B cell (primary cell): Measurements from ENCODE around the gene CAV1. TPM values are rescaled to one million over a fixed set of nuclear protein-coding genes. Genes with fewer than 3 reads are reported as not detected.

Source experiments
- ATAC-seq: fragments of 200-7000 bp; cut with Tn5 transposase; one replicate; pipeline ENCODE4 v1.10.0; 2021; ENCODE audit warnings: low read depth, mild to moderate bottlenecking, moderate number of reproducible peaks, moderate library complexity
- CTCF ChIA-PET: fragments of 350-600 bp; sonication (Branson Sonifier 250); formaldehyde crosslinking; loops from one replicate; lab custom pipeline; 2021; ENCODE audit warnings: antibody characterized with exemption, inconsistent platforms; lab: Charles Lee
- POLR2A ChIA-PET: fragments of 350-600 bp; sonication (Branson Sonifier 250); formaldehyde crosslinking; loops from one replicate; lab custom pipeline; 2021; ENCODE audit warnings: antibody characterized with exemption; lab: Charles Lee
- DNase-seq: peaks from one replicate; pipeline ENCODE4 v3.0.0; 2013
- H2AFZ ChIP-seq: 2 replicates; pipeline ENCODE4 v1.6.1; 2012; ENCODE audit warnings: mild to moderate bottlenecking, low read depth, low read length; ENCODE audit not compliant: insufficient read depth, poor library complexity, severe bottlenecking
- H3K27ac ChIP-seq, 2 donors: 1 replicate in 1 of 2; 2 replicates in 1 of 2; pipeline ENCODE4 v1.5.1; 2012 to 2013; ENCODE audit warnings: low read length in 2 of 2, mild to moderate bottlenecking in 2 of 2, moderate library complexity in 1 of 2
- H3K27me3 ChIP-seq, 4 experiments: fragments of 200-600 bp in 1 of 4; sonication (generic) in 1 of 4; replicated peaks in 1 of 4; 1 replicate in 2 of 4; 2 replicates in 2 of 4; pipeline versions ENCODE4 v1.6.1 to v1.7.0; 2013 to 2016; ENCODE audit warnings: low read length in 3 of 4, mild to moderate bottlenecking in 2 of 4, mixed read lengths in 1 of 4, moderate library complexity in 1 of 4; ENCODE audit not compliant: insufficient read depth in 4 of 4, control insufficient read depth in 3 of 4; ENCODE audit errors: control extremely low read depth in 1 of 4
- H3K36me3 ChIP-seq, 2 experiments: replicated peaks in 1 of 2; 1 replicate in 1 of 2; 2 replicates in 1 of 2; pipeline versions ENCODE4 v1.6.1 to v1.7.1; 2013; ENCODE audit warnings: low read length in 1 of 2; ENCODE audit not compliant: insufficient read depth in 2 of 2, control insufficient read depth in 1 of 2; ENCODE audit errors: control extremely low read depth in 1 of 2, extremely low read depth in 1 of 2
- H3K4me1 ChIP-seq, 2 donors: fragments of 200-600 bp in 1 of 2; sonication (generic) in 1 of 2; 1 replicate in 1 of 2; 2 replicates in 1 of 2; pipeline versions ENCODE4 v1.5.1 to v1.6.1; 2013 to 2017; ENCODE audit warnings: low read length in 2 of 2; ENCODE audit not compliant: control insufficient read depth in 2 of 2, insufficient read depth in 2 of 2
- H3K4me2 ChIP-seq: replicated peaks from 2 replicates; pipeline ENCODE3; 2012; ENCODE audit warnings: mild to moderate bottlenecking, low read depth, low read length; ENCODE audit not compliant: poor library complexity, severe bottlenecking
- H3K4me3 ChIP-seq, 5 experiments: fragments of 200-600 bp in 1 of 5; sonication (generic) in 1 of 5; 1 replicate in 3 of 5; 2 replicates in 2 of 5; pipeline versions ENCODE4 v1.5.1 to v1.7.0; 2011 to 2016; ENCODE audit warnings: low read length in 4 of 5, mild to moderate bottlenecking in 4 of 5, low read depth in 2 of 5, control low read depth in 1 of 5, moderate library complexity in 1 of 5; ENCODE audit not compliant: insufficient read depth in 1 of 5; ENCODE audit errors: control extremely low read depth in 1 of 5, extremely low read depth in 1 of 5
- H3K79me2 ChIP-seq: fragments of 200-600 bp; sonication (generic); one replicate; pipeline ENCODE4 v1.6.0; 2016; ENCODE audit warnings: low read length; ENCODE audit not compliant: control insufficient read depth, insufficient read depth
- H3K9ac ChIP-seq: fragments of 200-600 bp; sonication (generic); 2 replicates; pipeline ENCODE4 v1.6.1; 2017; ENCODE audit warnings: mild to moderate bottlenecking, low read length, moderate library complexity
- H3K9me3 ChIP-seq, 3 donors: one replicate each; pipeline versions ENCODE4 v1.6.1 to v1.7.1; 2013; ENCODE audit warnings: low read length in 2 of 3; ENCODE audit not compliant: control insufficient read depth in 2 of 3, insufficient read depth in 1 of 3; ENCODE audit errors: control extremely low read depth in 1 of 3
- H4K20me1 ChIP-seq: 2 replicates; pipeline ENCODE4 v1.6.0; 2012; ENCODE audit warnings: mild to moderate bottlenecking, low read length; ENCODE audit not compliant: insufficient read depth, control insufficient read depth, poor library complexity, severe bottlenecking
- H3K27ac Mint-ChIP-seq: one replicate; pipeline ENCODE4 v1.8.0; 2021; ENCODE audit warnings: mixed read lengths
- H3K27me3 Mint-ChIP-seq: one replicate; pipeline ENCODE4 v1.8.0; 2021; ENCODE audit warnings: mixed read lengths
- H3K4me1 Mint-ChIP-seq: one replicate; pipeline ENCODE4 v1.8.0; 2021; ENCODE audit warnings: mixed read lengths
- H3K4me3 Mint-ChIP-seq: one replicate; pipeline ENCODE4 v1.8.0; 2021; ENCODE audit warnings: mixed read lengths
- H3K9me3 Mint-ChIP-seq: one replicate; pipeline ENCODE4 v1.8.0; 2022; ENCODE audit warnings: mixed read lengths; ENCODE audit not compliant: insufficient read depth
- EZH2 ChIP-seq: IDR thresholded peaks from 2 replicates; pipeline ENCODE4 v1.6.1; 2012; ENCODE audit warnings: borderline replicate concordance, low read depth, mild to moderate bottlenecking, moderate library complexity, low read length; ENCODE audit not compliant: insufficient read depth, poor library complexity, severe bottlenecking
- WGBS: methylation state at CpG from one replicate; pipeline ENCODE4 v1.1.5; 2013; ENCODE audit warnings: missing lambda C conversion rate; ENCODE audit not compliant: insufficient coverage; 5-methylcytosine and 5-hydroxymethylcytosine counted together
- intact Hi-C: fragments of 100-400 bp; cut with micrococcal nuclease; formaldehyde crosslinking; loops from one replicate; pipeline ENCODE4 v1.10.0; 2022
- polyA plus RNA-seq: library from polyadenylated mRNA; depleted of rRNA; stranded (reverse); fragments of >200 nt; gene quantifications from 2 replicates; pipeline ENCODE4 v1.2.3, GENCODE V29; 2012
- total RNA-seq, 2 donors: library from RNA; stranded (reverse); fragments of 120-200 nt in 1 of 2; gene quantifications; 1 replicate in 1 of 2; 2 replicates in 1 of 2; pipeline versions ENCODE4 v1.2.3 to v1.2.4, GENCODE V29; 2013 to 2022
- TF ChIP-seq, protein P1 (sequence below): fragments of 200-600 bp; IDR thresholded peaks from one replicate; pipeline ENCODE4 v1.8.0; 2022; ENCODE audit warnings: antibody characterized with exemption, mild to moderate bottlenecking

CAV1 gene
- total and polyA plus RNA-seq, 2 donors (not counting 1 experiment from before 2014, with no cell fraction given), result 0.95 to 1.9 TPM

DNA sequence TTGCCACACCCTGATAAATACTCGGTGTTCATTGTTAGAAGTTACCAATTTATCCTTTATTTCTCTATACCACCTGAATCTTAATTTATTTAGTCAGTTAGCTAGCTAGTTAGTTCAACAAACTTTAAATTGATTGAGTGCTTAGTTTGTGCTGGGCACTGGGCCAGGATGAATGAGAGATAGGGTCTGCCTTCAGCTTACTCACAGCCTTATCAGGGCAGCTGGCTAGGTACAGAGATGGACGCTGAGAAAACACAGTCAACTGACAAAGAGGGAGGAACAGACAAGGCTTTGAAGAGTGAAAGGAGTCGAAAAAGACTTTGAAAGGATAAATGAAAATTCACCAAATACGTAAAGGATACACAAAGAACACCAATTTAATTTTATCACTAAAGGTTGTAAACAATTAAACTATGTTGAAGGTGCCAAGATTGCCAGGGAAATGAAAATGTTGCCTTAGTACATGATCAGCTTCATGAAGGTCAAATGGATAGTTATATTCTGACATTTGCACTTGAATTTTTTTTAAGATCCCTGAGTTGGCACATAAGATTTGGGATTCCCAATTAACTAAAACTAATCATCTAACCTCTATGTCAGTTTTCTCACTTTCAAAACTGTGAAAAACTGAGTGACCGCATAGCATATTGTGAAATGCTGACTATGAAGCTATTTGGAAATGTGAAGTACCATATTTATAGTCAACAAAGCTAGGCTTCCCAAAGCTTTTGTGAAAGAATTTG is 23.2 kb upstream of the CAV1 start:
- POLR2A ChIA-PET, result no interaction called here
- H3K4me3 Mint-ChIP-seq, result no peak overlapping the region
- peaks cover 41% of the 10 kb centered on the region for H3K27me3 Mint-ChIP-seq

More for the DNA sequence above, 23.2 kb upstream of the CAV1 start:
- no peaks in the 10 kb centered on the region for H4K20me1 ChIP-seq
- no peak for DNase-seq
- no peaks in the 10 kb centered on the region for H3K9me3 Mint-ChIP-seq
- no peak overlapping the region for H3K9ac ChIP-seq
- no peaks in the 10 kb centered on the region for H3K36me3 ChIP-seq
- H3K4me3 ChIP-seq, result no peak overlapping the region
- CTCF ChIA-PET, result interaction anchor here (0.7 to 1.7 kb wide), 2 partner anchors 24 to 470 kb away, joined by 3 to 5 read pairs; no protein-coding TSS in a partner anchor
- peaks cover 14% of the 10 kb centered on the region for H3K4me1 Mint-ChIP-seq
- no CpG with 5 or more reads among the region's 5 CpGs for WGBS
- no peak overlapping the region for H3K27ac Mint-ChIP-seq
- H3K79me2 ChIP-seq, result no peaks in the 10 kb centered on the region
- no peak overlapping the region for H3K4me2 ChIP-seq
- no peak for TF ChIP-seq EZH2
- TF ChIP-seq, protein P1, sequence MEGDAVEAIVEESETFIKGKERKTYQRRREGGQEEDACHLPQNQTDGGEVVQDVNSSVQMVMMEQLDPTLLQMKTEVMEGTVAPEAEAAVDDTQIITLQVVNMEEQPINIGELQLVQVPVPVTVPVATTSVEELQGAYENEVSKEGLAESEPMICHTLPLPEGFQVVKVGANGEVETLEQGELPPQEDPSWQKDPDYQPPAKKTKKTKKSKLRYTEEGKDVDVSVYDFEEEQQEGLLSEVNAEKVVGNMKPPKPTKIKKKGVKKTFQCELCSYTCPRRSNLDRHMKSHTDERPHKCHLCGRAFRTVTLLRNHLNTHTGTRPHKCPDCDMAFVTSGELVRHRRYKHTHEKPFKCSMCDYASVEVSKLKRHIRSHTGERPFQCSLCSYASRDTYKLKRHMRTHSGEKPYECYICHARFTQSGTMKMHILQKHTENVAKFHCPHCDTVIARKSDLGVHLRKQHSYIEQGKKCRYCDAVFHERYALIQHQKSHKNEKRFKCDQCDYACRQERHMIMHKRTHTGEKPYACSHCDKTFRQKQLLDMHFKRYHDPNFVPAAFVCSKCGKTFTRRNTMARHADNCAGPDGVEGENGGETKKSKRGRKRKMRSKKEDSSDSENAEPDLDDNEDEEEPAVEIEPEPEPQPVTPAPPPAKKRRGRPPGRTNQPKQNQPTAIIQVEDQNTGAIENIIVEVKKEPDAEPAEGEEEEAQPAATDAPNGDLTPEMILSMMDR, result no peak
- no peak overlapping the region for H3K27ac ChIP-seq
- H3K9me3 ChIP-seq, result peaks cover 0 to 8% (median 0%) of the 10 kb centered on the region in 3 donors
- H3K27me3 ChIP-seq, result peaks cover 0 to 40% (median 25%) of the 10 kb centered on the region in 4 experiments
- H2AFZ ChIP-seq, result no peak overlapping the region
- H3K4me1 ChIP-seq, result peaks cover 16 to 18% of the 10 kb centered on the region in 2 donors
- intact Hi-C loops, result no loop called here
- no peak for ATAC-seq
